Epithelial cell of proximal tubule (primary cell): ENCODE results near the gene WBP4. TPM values are rescaled to one million over a fixed set of nuclear protein-coding genes. Genes with fewer than 3 reads are reported as not detected.

ENCODE experiments used
- DNase-seq: peaks from one replicate; pipeline ENCODE4 v3.0.0-alpha.2; 2011; ENCODE audit warnings: low read depth
- H3K4me3 ChIP-seq: 2 replicates; pipeline ENCODE4 v1.5.1; 2011; ENCODE audit warnings: low read depth, mild to moderate bottlenecking, low read length
- CTCF ChIP-seq: conservative IDR thresholded peaks from 2 replicates; pipeline ENCODE4 v1.5.1; 2012; ENCODE audit warnings: low read depth, mild to moderate bottlenecking, low read length
- total RNA-seq: library from RNA; depleted of rRNA; stranded (reverse); fragments of >200 nt; gene quantifications from 2 replicates; pipeline ENCODE4 v1.2.3, GENCODE V29; 2015

WBP4 gene
- total RNA-seq, 1 donor from 2014 or later: 17.9 TPM

GRCh38 chr13:41056826-41057711 lies 4.2 kb upstream of the WBP4 start:
- no peak for DNase-seq
- TF ChIP-seq CTCF: no peak
- no peak overlapping the region for H3K4me3 ChIP-seq

- H3K4me3 ChIP-seq: peak overlapping the region; percentile 88
- no peak for DNase-seq
- no peak for TF ChIP-seq CTCF
Observed at GRCh38 chr13:41058295-41059070, 2.8 kb upstream of the WBP4 start.

- TF ChIP-seq CTCF: no peak
- no peak for DNase-seq
- peak overlapping the region; percentile 88 for H3K4me3 ChIP-seq
Observed at GRCh38 chr13:41059456-41060081, 1.7 kb upstream of the WBP4 start.

GRCh38 chr13:41060082-41060723 lies 1.1 kb upstream of the WBP4 start:
- TF ChIP-seq CTCF: peak; percentile 32
- peak overlapping the region; percentile 88 for H3K4me3 ChIP-seq
- DNase-seq: peak; percentile 31

GRCh38 chr13:41060724-41061074 lies 610 bp upstream of the WBP4 start:
- H3K4me3 ChIP-seq: peak overlapping the region; percentile 88
- TF ChIP-seq CTCF: no peak
- DNase-seq: no peak

DNA sequence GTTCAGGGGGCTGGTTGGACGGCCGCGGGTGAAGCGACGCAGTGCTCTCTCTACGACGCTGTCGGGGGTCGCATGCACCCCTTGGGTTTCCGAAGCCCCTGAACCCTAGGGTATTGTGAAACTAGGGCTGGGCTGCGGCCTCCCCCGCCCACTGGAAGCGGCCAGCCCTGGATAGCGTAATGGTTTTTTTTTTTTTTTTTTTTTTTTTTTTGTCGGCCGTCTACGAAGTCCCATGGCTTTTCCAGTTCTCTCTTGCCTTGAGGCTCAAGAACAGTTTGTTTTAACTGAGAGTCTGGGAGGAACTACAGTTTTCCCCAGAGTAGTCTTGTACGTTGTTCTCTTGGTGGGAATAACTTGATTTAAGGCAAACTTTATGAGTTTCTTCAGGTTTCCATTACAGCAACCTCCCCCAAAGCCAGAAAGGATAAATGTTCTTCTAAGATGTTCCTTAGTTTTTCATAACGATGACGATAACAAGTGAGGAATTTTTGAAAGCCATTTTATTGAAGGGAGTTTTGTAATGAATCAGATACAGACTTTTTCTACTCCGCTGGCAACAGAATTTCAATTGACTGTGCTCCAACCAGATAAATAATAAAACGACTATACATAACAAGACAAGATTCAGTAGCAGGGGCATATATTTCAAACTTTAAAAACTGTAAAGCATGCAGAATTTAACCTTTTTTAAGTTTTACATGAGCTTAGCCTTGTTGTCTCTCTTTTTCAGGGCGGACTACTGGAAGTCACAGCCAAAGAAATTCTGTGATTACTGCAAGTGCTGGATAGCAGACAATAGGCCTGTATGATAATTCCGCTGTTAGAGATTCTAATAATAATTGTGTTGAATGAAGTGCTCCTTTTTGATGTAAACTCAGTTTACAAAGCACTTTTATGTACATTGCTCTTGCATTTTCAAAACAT lies 867 bp downstream of the WBP4 start:
- DNase-seq: peak; percentile 41
- no peak for TF ChIP-seq CTCF
- peak overlapping the region; percentile 88 for H3K4me3 ChIP-seq
